K562 (cell line): ENCODE data around the gene KCTD16. TPM values are rescaled to one million over a fixed set of nuclear protein-coding genes. Genes with fewer than 3 reads are reported as not detected.

Experiments
- ATAC-seq: fragments of 200-7000 bp; cut with Tn5 transposase; 3 replicates; pipeline ENCODE4 v1.9.1; 2020; ENCODE audit warnings: moderate library complexity
- BruUV-seq: library from RNA; stranded (reverse); fragments of 400-500 nt; replicated peaks from 2 replicates; lab custom pipeline; 2021; lab: Mats Ljungman, UMichigan
- CTCF ChIA-PET: fragments of 300-600 bp; formaldehyde crosslinking; extraction: SDS; loops from one replicate; lab custom pipeline; 2021; ENCODE audit warnings: low intra/inter-chr PET ratio; lab: Yijun Ruan, JAX
- POLR2A ChIA-PET: fragments of 300-600, 350-650 bp; sonication (Branson Sonifier 250); formaldehyde crosslinking; extraction: SDS; loops from one replicate; lab custom pipeline; 2021; ENCODE audit warnings: antibody characterized with exemption, inconsistent platforms; lab: Yijun Ruan, JAX
- DNase-seq, 4 experiments: peaks; one replicate each; pipeline versions ENCODE4 v3.0.0 to v3.0.0-alpha.2; 2011 to 2018; ENCODE audit warnings: low spot score in 3 of 4, mixed read lengths in 3 of 4; ENCODE audit errors: extremely low read depth in 1 of 4
- FAIRE-seq: peaks from 2 replicates; lab custom pipeline; 2011; peaks lifted over from hg19 to GRCh38; lab: Jason Lieb, UNC
- H2AFZ ChIP-seq: 2 replicates; pipeline ENCODE4 v1.6.0; 2011; ENCODE audit warnings: low read depth, low read length, control low read depth, inconsistent platforms
- H3K27ac ChIP-seq: fragments of 200-600 bp; 3 replicates; pipeline ENCODE4 v1.8.0; 2011; ENCODE audit warnings: low read depth, mild to moderate bottlenecking, control low read depth, inconsistent platforms, low read length, moderate library complexity, mixed read lengths; ENCODE audit errors: extremely low read depth
- H3K27me3 ChIP-seq, 2 experiments: fragments of 300-600 bp in 1 of 2; 2 replicates in 1 of 2; 3 replicates in 1 of 2; pipeline versions ENCODE4 v1.6.0 to v1.8.0; 2011; ENCODE audit warnings: inconsistent platforms in 2 of 2, low read length in 2 of 2, mild to moderate bottlenecking in 1 of 2, mixed read lengths in 1 of 2, moderate library complexity in 1 of 2; ENCODE audit not compliant: control insufficient read depth in 2 of 2, insufficient read depth in 2 of 2
- H3K36me3 ChIP-seq: fragments of 300-600 bp; 3 replicates; pipeline ENCODE4 v1.8.0; 2011; ENCODE audit warnings: mild to moderate bottlenecking, low read length, inconsistent platforms; ENCODE audit not compliant: control insufficient read depth, insufficient read depth
- H3K4me1 ChIP-seq, 2 experiments: fragments of 200-600 bp in 1 of 2; replicated peaks in 1 of 2; 2 replicates in 1 of 2; 3 replicates in 1 of 2; pipeline versions ENCODE4 v1.5.1 to v1.8.0; 2011; ENCODE audit warnings: inconsistent platforms in 2 of 2, low read length in 2 of 2, mild to moderate bottlenecking in 1 of 2, mixed read lengths in 1 of 2, moderate library complexity in 1 of 2; ENCODE audit not compliant: control insufficient read depth in 2 of 2, insufficient read depth in 2 of 2
- H3K4me2 ChIP-seq: 2 replicates; pipeline ENCODE4 v1.6.1; 2011; ENCODE audit warnings: low read length, control low read depth, inconsistent platforms, mixed read lengths; ENCODE audit not compliant: insufficient read depth
- H3K4me3 ChIP-seq: fragments of 200-600 bp; sonication (generic), shearing (Covaris generic); 2 replicates; pipeline ENCODE4 v1.5.1; 2016; ENCODE audit warnings: control low read depth, inconsistent platforms
- H3K79me2 ChIP-seq: fragments of 200-600 bp; 3 replicates; pipeline ENCODE4 v1.8.0; 2011; ENCODE audit warnings: low read length, inconsistent platforms; ENCODE audit not compliant: control insufficient read depth, insufficient read depth
- H3K9ac ChIP-seq, 2 experiments: 2 replicates each; pipeline versions ENCODE4 v1.6.0 to v1.6.1; 2011; ENCODE audit warnings: low read depth in 2 of 2, low read length in 2 of 2, control low read depth in 1 of 2, inconsistent platforms in 1 of 2, mild to moderate bottlenecking in 1 of 2, mixed read lengths in 1 of 2; ENCODE audit not compliant: insufficient read depth in 1 of 2
- H3K9me1 ChIP-seq: one replicate; pipeline ENCODE4 v1.6.0; 2011; ENCODE audit warnings: inconsistent platforms, mild to moderate bottlenecking, low read length, moderate library complexity; ENCODE audit not compliant: control insufficient read depth, insufficient read depth
- H3K9me3 ChIP-seq: replicated peaks from 2 replicates; pipeline ENCODE4 v1.5.1; 2011; ENCODE audit warnings: low read depth, low read length, inconsistent platforms; ENCODE audit not compliant: control insufficient read depth, insufficient read depth
- H4K20me1 ChIP-seq: replicated peaks from 2 replicates; pipeline ENCODE4 v1.6.1; 2011; ENCODE audit warnings: low read length, inconsistent platforms, mixed read lengths; ENCODE audit not compliant: control insufficient read depth, insufficient read depth
- HDAC6 ChIP-seq: IDR thresholded peaks from 2 replicates; pipeline ENCODE4 v1.6.1; 2012; ENCODE audit warnings: low read depth, mild to moderate bottlenecking, control low read depth, inconsistent platforms, low read length, moderate library complexity
- HIVEP1 ChIP-seq: fragments of 250-450 bp; sonication (Bioruptor Pico); IDR thresholded peaks from 2 replicates; pipeline ENCODE4 v1.4.0; 2020; ENCODE audit warnings: mild to moderate bottlenecking
- KDM5B ChIP-seq: fragments of 200-600 bp; sonication (generic); IDR thresholded peaks from 2 replicates; pipeline ENCODE4 v1.6.1; 2012; ENCODE audit warnings: low read depth, mild to moderate bottlenecking, moderate library complexity, low read length, control low read depth, inconsistent platforms; ENCODE audit not compliant: insufficient replicate concordance
- MCM3 ChIP-seq: fragments of 450-650 bp; IDR thresholded peaks from 2 replicates; pipeline ENCODE4 v1.6.1; 2016
- RAD21 ChIP-seq, 2 experiments: fragments of 250-450 bp in 1 of 2; fragments of 450-650 bp in 1 of 2; sonication (Bioruptor Pico) in 1 of 2; formaldehyde crosslinking in 1 of 2; IDR thresholded peaks in 1 of 2; conservative IDR thresholded peaks in 1 of 2; 2 replicates each; pipeline versions ENCODE4 v1.4.0 to v1.8.0; 2020 to 2022; ENCODE audit warnings: mild to moderate bottlenecking in 2 of 2, moderate library complexity in 1 of 2
- TAF9B ChIP-seq: fragments of 450-650 bp; IDR thresholded peaks from 2 replicates; pipeline ENCODE4 v1.6.1; 2018; ENCODE audit warnings: mild to moderate bottlenecking; ENCODE audit not compliant: partially characterized antibody
- whole genome bisulfite sequencing: fragments of 100-300 bp; shearing (Covaris generic); methylation state at CpG from one replicate; pipeline ENCODE4 v1.1.6; 2016; ENCODE audit warnings: low coverage, mixed read lengths; ENCODE audit not compliant: insufficient coverage; ENCODE audit errors: missing lambda C conversion rate; 5-methylcytosine and 5-hydroxymethylcytosine counted together
- in situ Hi-C: fragments of 300-500 bp; cut with MboI; formaldehyde crosslinking; loops from 4 replicates; pipeline ENCODE4 v1.15.0; 2018; ENCODE audit warnings: inconsistent platforms, mixed read lengths
- intact Hi-C: fragments of 100-400 bp; cut with micrococcal nuclease; formaldehyde crosslinking; loops from 2 replicates; pipeline ENCODE4 v1.14.2; 2022
- polyA plus RNA-seq, 8 experiments: library from polyadenylated mRNA; depleted of rRNA in 4 of 8; stranded (reverse) in 5 of 8; unstranded in 3 of 8; fragments of >200 nt; fragmentation: Nextera tagmentation in 2 of 8; fragmentation: Illumina TruSeq in 1 of 8; extraction: Ambion mirVana in 2 of 8; extraction: Trizol in 1 of 8; gene quantifications; 2 replicates each; pipeline versions ENCODE4 v1.2.1 to v1.2.3, GENCODE V29; 2011 to 2014; ENCODE audit warnings: inconsistent platforms in 1 of 8, missing spikeins in 1 of 8
- total RNA-seq, 7 experiments: library from RNA; depleted of rRNA in 6 of 7; stranded (reverse); fragments of >200 nt in 6 of 7; fragmentation: Illumina TruSeq in 2 of 7; extraction: Trizol in 2 of 7; gene quantifications; 2 replicates each; pipeline versions ENCODE4 v1.2.1 to v1.2.3, GENCODE V29; 2011 to 2021; ENCODE audit warnings: low replicate concordance in 1 of 7
- TF ChIP-seq, protein P1 (sequence below): fragments of 250-450 bp; sonication (Bioruptor Pico); IDR thresholded peaks from 2 replicates; pipeline ENCODE4 v1.4.0; 2020; ENCODE audit warnings: mild to moderate bottlenecking, moderate library complexity
- TF ChIP-seq, protein P2 (sequence below): fragments of 250-450 bp; sonication (Bioruptor Pico); IDR thresholded peaks from 2 replicates; pipeline ENCODE4 v1.8.0; 2021; ENCODE audit warnings: moderate library complexity, mild to moderate bottlenecking, inconsistent platforms
- TF ChIP-seq, protein P3 (sequence below): sonication (generic); formaldehyde crosslinking; IDR thresholded peaks from 2 replicates; pipeline ENCODE4 v1.8.0; 2023; ENCODE audit warnings: missing genetic modification reagents, mild to moderate bottlenecking, borderline replicate concordance
- TF ChIP-seq, protein P4 (sequence below): fragments of 250-450 bp; sonication (Bioruptor Pico); IDR thresholded peaks from 2 replicates; pipeline ENCODE4 v1.4.0; 2020; ENCODE audit warnings: mild to moderate bottlenecking, moderate library complexity

Gene KCTD16
- total and polyA plus RNA-seq, 9 of the 15 experiments (the other 6 are each of a cell fraction or from before 2014, with no cell fraction given): 0.04 TPM; not detected in 8

GRCh38 chr5:144333336-144333920 lies 162.8 kb downstream of the KCTD16 start:
- Histone ChIP-seq H3K27me3 (no peaks in the 10 kb centered on the region), H3K4me2 (no peak overlapping the region), H3K9me3 (no peaks in the 10 kb centered on the region; the same call in 1 of the 2 replicates), H3K79me2 (no peaks in the 10 kb centered on the region), H3K9me1 (no peaks in the 10 kb centered on the region), H3K36me3 (no peaks in the 10 kb centered on the region), H2AFZ (no peak overlapping the region), H3K27ac (no peak overlapping the region), H3K4me3 (no peak overlapping the region), H3K4me1 (no peaks in the 10 kb centered on the region), H4K20me1 (no peaks in the 10 kb centered on the region), H3K9ac (no peak overlapping the region)
- in situ Hi-C loops (no loop called here), intact Hi-C loops (no loop called here)
- no peak for ATAC-seq
- BruUV-seq: no TSS peak
- POLR2A ChIA-PET: no interaction called here
- CTCF ChIA-PET: no interaction called here
- no peak for FAIRE-seq
- no peak for DNase-seq
- 0% methylated on average over 1 of the region's 1 CpG for WGBS
- TF ChIP-seq, protein P1, sequence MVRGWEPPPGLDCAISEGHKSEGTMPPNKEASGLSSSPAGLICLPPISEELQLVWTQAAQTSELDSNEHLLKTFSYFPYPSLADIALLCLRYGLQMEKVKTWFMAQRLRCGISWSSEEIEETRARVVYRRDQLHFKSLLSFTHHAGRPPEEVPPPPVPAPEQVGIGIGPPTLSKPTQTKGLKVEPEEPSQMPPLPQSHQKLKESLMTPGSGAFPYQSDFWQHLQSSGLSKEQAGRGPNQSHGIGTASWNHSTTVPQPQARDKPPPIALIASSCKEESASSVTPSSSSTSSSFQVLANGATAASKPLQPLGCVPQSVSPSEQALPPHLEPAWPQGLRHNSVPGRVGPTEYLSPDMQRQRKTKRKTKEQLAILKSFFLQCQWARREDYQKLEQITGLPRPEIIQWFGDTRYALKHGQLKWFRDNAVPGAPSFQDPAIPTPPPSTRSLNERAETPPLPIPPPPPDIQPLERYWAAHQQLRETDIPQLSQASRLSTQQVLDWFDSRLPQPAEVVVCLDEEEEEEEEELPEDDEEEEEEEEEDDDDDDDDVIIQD (CRISPR knock-in tag): no peak
- TF ChIP-seq HIVEP1 (CRISPR knock-in tag) (no peak), MCM3 (no peak), TAF9B (no peak), KDM5B (no peak), RAD21 (CRISPR knock-in tag; conservative IDR thresholded peaks at IDR 0.05 in 1 of 2, IDR thresholded peaks at IDR 0.05 in 1 of 2) (no peak), HDAC6 (no peak)
- TF ChIP-seq, protein P2, sequence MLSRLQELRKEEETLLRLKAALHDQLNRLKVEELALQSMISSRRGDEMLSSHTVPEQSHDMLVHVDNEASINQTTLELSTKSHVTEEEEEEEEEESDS (CRISPR knock-in tag): no peak
- TF ChIP-seq, protein P3, sequence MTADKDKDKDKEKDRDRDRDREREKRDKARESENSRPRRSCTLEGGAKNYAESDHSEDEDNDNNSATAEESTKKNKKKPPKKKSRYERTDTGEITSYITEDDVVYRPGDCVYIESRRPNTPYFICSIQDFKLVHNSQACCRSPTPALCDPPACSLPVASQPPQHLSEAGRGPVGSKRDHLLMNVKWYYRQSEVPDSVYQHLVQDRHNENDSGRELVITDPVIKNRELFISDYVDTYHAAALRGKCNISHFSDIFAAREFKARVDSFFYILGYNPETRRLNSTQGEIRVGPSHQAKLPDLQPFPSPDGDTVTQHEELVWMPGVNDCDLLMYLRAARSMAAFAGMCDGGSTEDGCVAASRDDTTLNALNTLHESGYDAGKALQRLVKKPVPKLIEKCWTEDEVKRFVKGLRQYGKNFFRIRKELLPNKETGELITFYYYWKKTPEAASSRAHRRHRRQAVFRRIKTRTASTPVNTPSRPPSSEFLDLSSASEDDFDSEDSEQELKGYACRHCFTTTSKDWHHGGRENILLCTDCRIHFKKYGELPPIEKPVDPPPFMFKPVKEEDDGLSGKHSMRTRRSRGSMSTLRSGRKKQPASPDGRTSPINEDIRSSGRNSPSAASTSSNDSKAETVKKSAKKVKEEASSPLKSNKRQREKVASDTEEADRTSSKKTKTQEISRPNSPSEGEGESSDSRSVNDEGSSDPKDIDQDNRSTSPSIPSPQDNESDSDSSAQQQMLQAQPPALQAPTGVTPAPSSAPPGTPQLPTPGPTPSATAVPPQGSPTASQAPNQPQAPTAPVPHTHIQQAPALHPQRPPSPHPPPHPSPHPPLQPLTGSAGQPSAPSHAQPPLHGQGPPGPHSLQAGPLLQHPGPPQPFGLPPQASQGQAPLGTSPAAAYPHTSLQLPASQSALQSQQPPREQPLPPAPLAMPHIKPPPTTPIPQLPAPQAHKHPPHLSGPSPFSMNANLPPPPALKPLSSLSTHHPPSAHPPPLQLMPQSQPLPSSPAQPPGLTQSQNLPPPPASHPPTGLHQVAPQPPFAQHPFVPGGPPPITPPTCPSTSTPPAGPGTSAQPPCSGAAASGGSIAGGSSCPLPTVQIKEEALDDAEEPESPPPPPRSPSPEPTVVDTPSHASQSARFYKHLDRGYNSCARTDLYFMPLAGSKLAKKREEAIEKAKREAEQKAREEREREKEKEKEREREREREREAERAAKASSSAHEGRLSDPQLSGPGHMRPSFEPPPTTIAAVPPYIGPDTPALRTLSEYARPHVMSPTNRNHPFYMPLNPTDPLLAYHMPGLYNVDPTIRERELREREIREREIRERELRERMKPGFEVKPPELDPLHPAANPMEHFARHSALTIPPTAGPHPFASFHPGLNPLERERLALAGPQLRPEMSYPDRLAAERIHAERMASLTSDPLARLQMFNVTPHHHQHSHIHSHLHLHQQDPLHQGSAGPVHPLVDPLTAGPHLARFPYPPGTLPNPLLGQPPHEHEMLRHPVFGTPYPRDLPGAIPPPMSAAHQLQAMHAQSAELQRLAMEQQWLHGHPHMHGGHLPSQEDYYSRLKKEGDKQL (CRISPR knock-in tag): no peak
- TF ChIP-seq, protein P4, sequence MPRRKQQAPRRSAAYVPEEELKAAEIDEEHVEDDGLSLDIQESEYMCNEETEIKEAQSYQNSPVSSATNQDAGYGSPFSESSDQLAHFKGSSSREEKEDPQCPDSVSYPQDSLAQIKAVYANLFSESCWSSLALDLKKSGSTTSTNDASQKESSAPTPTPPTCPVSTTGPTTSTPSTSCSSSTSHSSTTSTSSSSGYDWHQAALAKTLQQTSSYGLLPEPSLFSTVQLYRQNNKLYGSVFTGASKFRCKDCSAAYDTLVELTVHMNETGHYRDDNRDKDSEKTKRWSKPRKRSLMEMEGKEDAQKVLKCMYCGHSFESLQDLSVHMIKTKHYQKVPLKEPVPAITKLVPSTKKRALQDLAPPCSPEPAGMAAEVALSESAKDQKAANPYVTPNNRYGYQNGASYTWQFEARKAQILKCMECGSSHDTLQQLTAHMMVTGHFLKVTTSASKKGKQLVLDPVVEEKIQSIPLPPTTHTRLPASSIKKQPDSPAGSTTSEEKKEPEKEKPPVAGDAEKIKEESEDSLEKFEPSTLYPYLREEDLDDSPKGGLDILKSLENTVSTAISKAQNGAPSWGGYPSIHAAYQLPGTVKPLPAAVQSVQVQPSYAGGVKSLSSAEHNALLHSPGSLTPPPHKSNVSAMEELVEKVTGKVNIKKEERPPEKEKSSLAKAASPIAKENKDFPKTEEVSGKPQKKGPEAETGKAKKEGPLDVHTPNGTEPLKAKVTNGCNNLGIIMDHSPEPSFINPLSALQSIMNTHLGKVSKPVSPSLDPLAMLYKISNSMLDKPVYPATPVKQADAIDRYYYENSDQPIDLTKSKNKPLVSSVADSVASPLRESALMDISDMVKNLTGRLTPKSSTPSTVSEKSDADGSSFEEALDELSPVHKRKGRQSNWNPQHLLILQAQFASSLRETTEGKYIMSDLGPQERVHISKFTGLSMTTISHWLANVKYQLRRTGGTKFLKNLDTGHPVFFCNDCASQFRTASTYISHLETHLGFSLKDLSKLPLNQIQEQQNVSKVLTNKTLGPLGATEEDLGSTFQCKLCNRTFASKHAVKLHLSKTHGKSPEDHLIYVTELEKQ (CRISPR knock-in tag): no peak
